Measurements from ENCODE around the gene CIAO2B. TPM values are rescaled to one million over a fixed set of nuclear protein-coding genes. Genes with fewer than 3 reads are reported as not detected.

CIAO2B gene
- total RNA-seq, 1 donor, result 97.4 TPM

DNA sequence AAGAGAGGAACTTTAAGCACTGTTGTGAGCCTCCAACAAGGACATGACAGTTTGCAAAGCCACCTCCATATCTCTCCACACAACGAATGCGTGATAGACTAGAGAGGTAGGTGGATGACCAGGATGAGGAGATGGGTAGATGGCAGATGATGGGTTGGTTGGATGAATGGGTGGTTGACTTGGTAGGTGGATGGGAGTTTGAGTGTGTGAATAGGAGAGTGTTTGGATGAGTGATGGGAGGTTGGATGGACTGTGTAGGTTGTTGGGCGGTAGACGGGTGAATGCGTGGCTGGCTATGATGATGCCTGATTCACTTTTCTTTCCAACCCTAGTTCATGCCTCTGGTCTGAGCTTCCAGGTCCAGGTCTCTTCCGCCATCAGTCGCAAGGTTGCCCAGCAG lies 19.7 kb downstream of the CIAO2B start:
- TF ChIP-seq, protein P1, sequence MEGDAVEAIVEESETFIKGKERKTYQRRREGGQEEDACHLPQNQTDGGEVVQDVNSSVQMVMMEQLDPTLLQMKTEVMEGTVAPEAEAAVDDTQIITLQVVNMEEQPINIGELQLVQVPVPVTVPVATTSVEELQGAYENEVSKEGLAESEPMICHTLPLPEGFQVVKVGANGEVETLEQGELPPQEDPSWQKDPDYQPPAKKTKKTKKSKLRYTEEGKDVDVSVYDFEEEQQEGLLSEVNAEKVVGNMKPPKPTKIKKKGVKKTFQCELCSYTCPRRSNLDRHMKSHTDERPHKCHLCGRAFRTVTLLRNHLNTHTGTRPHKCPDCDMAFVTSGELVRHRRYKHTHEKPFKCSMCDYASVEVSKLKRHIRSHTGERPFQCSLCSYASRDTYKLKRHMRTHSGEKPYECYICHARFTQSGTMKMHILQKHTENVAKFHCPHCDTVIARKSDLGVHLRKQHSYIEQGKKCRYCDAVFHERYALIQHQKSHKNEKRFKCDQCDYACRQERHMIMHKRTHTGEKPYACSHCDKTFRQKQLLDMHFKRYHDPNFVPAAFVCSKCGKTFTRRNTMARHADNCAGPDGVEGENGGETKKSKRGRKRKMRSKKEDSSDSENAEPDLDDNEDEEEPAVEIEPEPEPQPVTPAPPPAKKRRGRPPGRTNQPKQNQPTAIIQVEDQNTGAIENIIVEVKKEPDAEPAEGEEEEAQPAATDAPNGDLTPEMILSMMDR (IDR thresholded peaks at IDR 0.05; ENCODE audit: extremely low read depth, low read depth, low read length), result no peak
- Histone ChIP-seq H3K36me3 (ENCODE audit: insufficient read depth, low read length) (no peaks in the 10 kb centered on the region), H2AFZ (ENCODE audit: low read length) (no peak overlapping the region), H3K9me3 (ENCODE audit: low read depth, low read length) (no peaks in the 10 kb centered on the region), H3K4me1 (ENCODE audit: insufficient read depth, low read length) (no peaks in the 10 kb centered on the region), H3K27me3 (ENCODE audit: insufficient read depth, low read length) (peaks cover 24% of the 10 kb centered on the region), H3K27ac (ENCODE audit: low read depth, low read length) (no peak overlapping the region), H3K79me2 (ENCODE audit: insufficient read depth, low read length) (no peaks in the 10 kb centered on the region), H4K20me1 (ENCODE audit: insufficient read depth, low read length) (no peaks in the 10 kb centered on the region), H3K4me2 (ENCODE audit: insufficient read depth, low read length) (no peak overlapping the region), H3K4me3 (ENCODE audit: insufficient read depth, low read length) (no peak overlapping the region)
- peak; percentile 77 for DNase-seq (ENCODE audit: insufficient read length, low spot score, missing footprints)

DNA sequence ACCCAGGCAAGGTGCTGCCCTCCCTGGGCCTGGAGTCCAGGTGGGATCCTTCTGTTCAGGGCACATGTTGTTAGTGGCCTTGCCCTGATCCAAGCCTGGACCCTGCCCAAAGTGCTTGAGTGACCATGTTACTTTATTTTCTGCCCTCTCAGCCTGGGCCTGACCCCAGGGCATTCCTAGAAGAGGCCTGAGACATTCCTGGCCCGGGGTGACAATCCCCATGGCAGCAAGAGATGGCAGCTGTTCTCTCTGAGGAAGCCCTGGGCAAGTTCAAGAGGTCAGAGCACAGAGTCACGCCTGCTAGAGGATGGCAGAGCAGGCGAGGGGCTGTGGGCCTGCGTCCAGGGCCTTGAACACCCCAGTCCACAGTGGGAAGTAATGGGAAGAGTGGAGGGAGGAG lies 20.5 kb downstream of the CIAO2B start:
- H3K27ac ChIP-seq (ENCODE audit: low read depth, low read length), result no peak overlapping the region
- TF ChIP-seq, protein P1 (IDR thresholded peaks at IDR 0.05; ENCODE audit: extremely low read depth, low read depth, low read length), result no peak
- H3K4me1 ChIP-seq (ENCODE audit: insufficient read depth, low read length), result no peaks in the 10 kb centered on the region
- no peak overlapping the region for H3K4me3 ChIP-seq (ENCODE audit: insufficient read depth, low read length)
- H2AFZ ChIP-seq (ENCODE audit: low read length), result no peak overlapping the region
- no peaks in the 10 kb centered on the region for H3K9me3 ChIP-seq (ENCODE audit: low read depth, low read length)
- no peaks in the 10 kb centered on the region for H3K36me3 ChIP-seq (ENCODE audit: insufficient read depth, low read length)
- H3K27me3 ChIP-seq (ENCODE audit: insufficient read depth, low read length), result peaks cover 20% of the 10 kb centered on the region
- DNase-seq (ENCODE audit: insufficient read length, low spot score, missing footprints), result peak; percentile 23
- no peaks in the 10 kb centered on the region for H4K20me1 ChIP-seq (ENCODE audit: insufficient read depth, low read length)
- no peaks in the 10 kb centered on the region for H3K79me2 ChIP-seq (ENCODE audit: insufficient read depth, low read length)
- H3K4me2 ChIP-seq (ENCODE audit: insufficient read depth, low read length), result no peak overlapping the region

DNA sequence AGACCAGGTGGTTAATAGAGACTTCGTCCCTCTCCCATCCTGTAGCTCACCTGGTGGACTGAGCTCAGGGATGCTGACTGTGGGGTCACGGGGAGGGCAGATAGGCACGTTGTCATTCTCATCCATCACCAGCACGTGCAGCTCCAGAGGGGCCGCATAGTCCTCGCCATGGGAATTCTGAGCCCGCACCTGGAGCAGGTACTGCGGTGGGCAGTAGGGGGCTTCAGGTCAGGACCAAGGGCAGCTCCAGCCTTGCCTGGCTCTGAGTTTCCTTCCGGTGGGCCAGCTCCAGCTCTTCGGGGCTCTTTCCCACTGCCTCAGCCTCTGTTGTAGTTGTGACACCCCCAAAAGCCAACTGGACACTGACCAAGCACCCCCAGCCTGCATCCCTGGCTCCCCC lies 21.1 kb downstream of the CIAO2B start:
- Histone ChIP-seq H3K27me3 (ENCODE audit: insufficient read depth, low read length) (peaks cover 26% of the 10 kb centered on the region), H2AFZ (ENCODE audit: low read length) (no peak overlapping the region), H4K20me1 (ENCODE audit: insufficient read depth, low read length) (no peaks in the 10 kb centered on the region), H3K9me3 (ENCODE audit: low read depth, low read length) (no peaks in the 10 kb centered on the region), H3K4me3 (ENCODE audit: insufficient read depth, low read length) (no peak overlapping the region), H3K79me2 (ENCODE audit: insufficient read depth, low read length) (no peaks in the 10 kb centered on the region), H3K27ac (ENCODE audit: low read depth, low read length) (no peak overlapping the region), H3K4me1 (ENCODE audit: insufficient read depth, low read length) (no peaks in the 10 kb centered on the region), H3K36me3 (ENCODE audit: insufficient read depth, low read length) (no peaks in the 10 kb centered on the region), H3K4me2 (ENCODE audit: insufficient read depth, low read length) (no peak overlapping the region)
- peak; percentile 68 for DNase-seq (ENCODE audit: insufficient read length, low spot score, missing footprints)
- TF ChIP-seq, protein P1 (IDR thresholded peaks at IDR 0.05; ENCODE audit: extremely low read depth, low read depth, low read length), result no peak

GRCh38 chr16:66911801-66912200 lies 22.4 kb downstream of the CIAO2B start:
- Histone ChIP-seq H3K4me3 (ENCODE audit: insufficient read depth, low read length) (no peak overlapping the region), H3K27ac (ENCODE audit: low read depth, low read length) (no peak overlapping the region), H2AFZ (ENCODE audit: low read length) (no peak overlapping the region), H3K79me2 (ENCODE audit: insufficient read depth, low read length) (no peaks in the 10 kb centered on the region), H3K4me1 (ENCODE audit: insufficient read depth, low read length) (no peaks in the 10 kb centered on the region), H4K20me1 (ENCODE audit: insufficient read depth, low read length) (no peaks in the 10 kb centered on the region), H3K4me2 (ENCODE audit: insufficient read depth, low read length) (no peak overlapping the region), H3K36me3 (ENCODE audit: insufficient read depth, low read length) (no peaks in the 10 kb centered on the region), H3K9me3 (ENCODE audit: low read depth, low read length) (no peaks in the 10 kb centered on the region), H3K27me3 (ENCODE audit: insufficient read depth, low read length) (peaks cover 33% of the 10 kb centered on the region)
- TF ChIP-seq, protein P1 (IDR thresholded peaks at IDR 0.05; ENCODE audit: extremely low read depth, low read depth, low read length), result no peak
- peak; percentile 52 for DNase-seq (ENCODE audit: insufficient read length, low spot score, missing footprints)
